ENCODE results near the gene SEMA3B.

SEMA3B gene

GRCh38 chr3:50289130-50289529 is 20.2 kb downstream of the SEMA3B start:
- Histone ChIP-seq H3K36me3 (ENCODE audit: insufficient read depth, low read length) (peaks cover 32% of the 10 kb centered on the region), H3K27me3 (ENCODE audit: insufficient read depth, low read length) (no peaks in the 10 kb centered on the region), H3K9me3 (ENCODE audit: low read length) (no peaks in the 10 kb centered on the region), H3K4me3 (ENCODE audit: low read length) (no peak overlapping the region), H2AFZ (ENCODE audit: low read depth, low read length) (no peak overlapping the region), H3K4me1 (ENCODE audit: insufficient read depth, low read length) (peaks cover 16% of the 10 kb centered on the region)

DNA sequence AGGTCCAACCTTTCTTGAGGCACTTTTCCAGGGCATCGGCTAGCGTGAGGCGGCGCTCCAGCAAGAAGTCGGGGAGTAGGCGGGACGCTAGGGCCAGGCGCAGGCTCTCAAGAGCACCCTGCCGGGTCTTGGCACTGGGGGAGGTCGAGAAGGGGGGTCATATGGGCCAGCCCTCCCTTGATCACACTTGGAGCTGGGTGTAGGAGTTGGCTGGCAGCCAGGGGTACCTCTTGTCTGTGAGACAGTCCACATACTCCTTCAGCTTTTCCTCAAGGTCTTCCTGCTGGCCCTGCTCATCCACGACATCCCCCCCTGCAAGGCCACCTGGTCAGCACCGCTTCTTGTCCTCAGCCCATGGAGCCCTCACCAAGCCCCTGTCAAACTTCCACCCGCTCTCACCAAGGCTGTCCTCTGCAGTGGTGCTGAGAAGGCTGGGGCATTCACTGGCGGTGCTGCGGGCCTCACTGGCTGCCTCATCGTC is 21.3 kb downstream of the SEMA3B start:
- Histone ChIP-seq H2AFZ (ENCODE audit: low read depth, low read length) (no peak overlapping the region), H3K9me3 (ENCODE audit: low read length) (no peaks in the 10 kb centered on the region), H3K4me1 (ENCODE audit: insufficient read depth, low read length) (peaks cover 16% of the 10 kb centered on the region), H3K4me3 (ENCODE audit: low read length) (no peak overlapping the region), H3K27me3 (ENCODE audit: insufficient read depth, low read length) (no peaks in the 10 kb centered on the region), H3K36me3 (ENCODE audit: insufficient read depth, low read length) (peaks cover 32% of the 10 kb centered on the region)

- H3K27me3 ChIP-seq (ENCODE audit: insufficient read depth, low read length) = no peaks in the 10 kb centered on the region
- H3K4me3 ChIP-seq (ENCODE audit: low read length) = peak within 1 kb of the TSS; percentile 93
- no peaks in the 10 kb centered on the region for H3K9me3 ChIP-seq (ENCODE audit: low read length)
- H3K36me3 ChIP-seq (ENCODE audit: insufficient read depth, low read length) = peaks cover 25% of the 10 kb centered on the region
- peaks cover 16% of the 10 kb centered on the region for H3K4me1 ChIP-seq (ENCODE audit: insufficient read depth, low read length)
- no peak within 1 kb of the TSS for H2AFZ ChIP-seq (ENCODE audit: low read depth, low read length)
These were observed 23.5 kb downstream of the SEMA3B start, which contains the start of gene IFRD2 for GRCh38 chr3:50292159-50293078. Gene IFRD2 (minus strand): TSS chr3:50292429. CDS start chr3:50292274, 155 bp downstream.

- H3K9me3 ChIP-seq (ENCODE audit: low read length) = no peaks in the 10 kb centered on the region
- no peaks in the 10 kb centered on the region for H3K27me3 ChIP-seq (ENCODE audit: insufficient read depth, low read length)
- peaks cover 18% of the 10 kb centered on the region for H3K36me3 ChIP-seq (ENCODE audit: insufficient read depth, low read length)
- peak overlapping the region; percentile 51 for H3K4me3 ChIP-seq (ENCODE audit: low read length)
- no peak overlapping the region for H2AFZ ChIP-seq (ENCODE audit: low read depth, low read length)
- peaks cover 18% of the 10 kb centered on the region for H3K4me1 ChIP-seq (ENCODE audit: insufficient read depth, low read length)
These were observed 24.3 kb downstream of the SEMA3B start for GRCh38 chr3:50293079-50293801.

DNA sequence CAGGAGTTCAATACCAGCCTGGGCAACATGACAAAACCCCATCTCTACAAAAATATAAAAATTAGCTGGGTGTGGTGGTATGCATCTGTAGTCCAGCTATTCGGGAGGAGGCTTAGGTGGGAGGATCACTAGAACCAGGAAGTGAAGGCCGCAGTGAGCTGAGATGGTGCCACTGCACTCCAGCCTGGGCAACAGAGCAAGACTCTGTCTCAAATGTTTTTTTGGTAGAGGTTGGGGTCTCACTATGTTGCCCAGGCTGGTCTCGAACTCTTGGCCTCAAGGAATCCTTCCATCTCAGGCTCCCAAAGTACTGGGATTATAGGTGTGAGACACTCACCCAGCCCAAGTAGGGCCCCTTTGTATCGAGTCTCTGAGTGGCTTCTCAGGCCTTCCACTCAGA is 25.1 kb downstream of the SEMA3B start:
- Histone ChIP-seq H3K4me1 (ENCODE audit: insufficient read depth, low read length) (peaks cover 21% of the 10 kb centered on the region), H3K9me3 (ENCODE audit: low read length) (no peaks in the 10 kb centered on the region), H2AFZ (ENCODE audit: low read depth, low read length) (no peak overlapping the region), H3K4me3 (ENCODE audit: low read length) (no peak overlapping the region), H3K27me3 (ENCODE audit: insufficient read depth, low read length) (no peaks in the 10 kb centered on the region), H3K36me3 (ENCODE audit: insufficient read depth, low read length) (peaks cover 10% of the 10 kb centered on the region)

DNA sequence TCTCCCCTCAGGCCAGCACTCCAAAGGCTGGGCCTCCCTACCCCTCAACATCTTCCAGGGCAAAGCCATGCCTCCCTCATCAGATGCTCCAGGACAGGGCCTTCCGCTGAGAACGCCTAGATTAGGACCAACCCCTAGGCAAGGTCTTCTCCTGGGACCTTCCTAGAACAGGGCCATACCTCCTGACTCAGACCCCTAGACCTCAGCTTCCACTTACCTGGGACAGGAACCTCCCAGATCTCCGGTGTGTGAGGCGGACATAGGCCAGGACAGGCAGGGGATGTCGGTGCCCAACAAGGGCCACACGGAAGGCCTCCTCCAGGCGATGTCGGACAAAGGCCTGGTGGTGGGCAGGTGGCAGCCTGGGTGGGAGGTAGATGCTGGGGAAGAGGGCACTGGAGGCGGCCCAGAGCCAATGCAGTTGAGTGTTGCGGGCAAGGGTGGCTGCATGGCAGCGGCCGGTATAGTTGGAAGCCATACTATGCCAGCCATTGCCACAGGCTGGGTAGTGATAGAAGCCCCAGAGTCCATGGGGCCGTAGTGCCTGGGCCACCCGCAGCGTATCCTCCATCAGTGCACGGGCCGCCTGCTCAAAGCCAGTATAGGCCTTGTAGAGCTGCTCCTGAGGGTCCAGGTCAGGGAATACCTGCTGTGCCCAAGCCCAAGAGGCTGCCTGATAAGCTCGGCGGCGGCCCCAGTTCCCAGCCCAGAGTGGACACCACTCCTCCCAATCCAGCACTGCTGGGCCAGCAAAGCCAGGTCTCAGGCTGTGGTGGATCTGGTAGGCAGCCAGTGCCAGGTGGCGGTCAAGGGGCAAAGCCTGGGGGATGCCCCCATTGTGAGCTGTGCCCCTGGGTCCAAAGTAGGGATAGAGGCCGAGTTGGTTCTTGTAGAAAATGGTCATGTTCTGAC is 25.8 kb downstream of the SEMA3B start:
- Histone ChIP-seq H2AFZ (ENCODE audit: low read depth, low read length) (no peak overlapping the region), H3K4me3 (ENCODE audit: low read length) (no peak overlapping the region), H3K36me3 (ENCODE audit: insufficient read depth, low read length) (peaks cover 3% of the 10 kb centered on the region), H3K9me3 (ENCODE audit: low read length) (no peaks in the 10 kb centered on the region), H3K4me1 (ENCODE audit: insufficient read depth, low read length) (peaks cover 23% of the 10 kb centered on the region), H3K27me3 (ENCODE audit: insufficient read depth, low read length) (no peaks in the 10 kb centered on the region)

- Histone ChIP-seq H3K36me3 (ENCODE audit: insufficient read depth, low read length) (no peaks in the 10 kb centered on the region), H3K27me3 (ENCODE audit: insufficient read depth, low read length) (no peaks in the 10 kb centered on the region), H2AFZ (ENCODE audit: low read depth, low read length) (no peak overlapping the region), H3K9me3 (ENCODE audit: low read length) (no peaks in the 10 kb centered on the region), H3K4me3 (ENCODE audit: low read length) (no peak overlapping the region), H3K4me1 (ENCODE audit: insufficient read depth, low read length) (peaks cover 30% of the 10 kb centered on the region)
These were observed 26.8 kb downstream of the SEMA3B start for GRCh38 chr3:50295553-50296431.

- no peaks in the 10 kb centered on the region for H3K9me3 ChIP-seq (ENCODE audit: low read length)
These were observed 27.9 kb downstream of the SEMA3B start for GRCh38 chr3:50296721-50297383.

DNA sequence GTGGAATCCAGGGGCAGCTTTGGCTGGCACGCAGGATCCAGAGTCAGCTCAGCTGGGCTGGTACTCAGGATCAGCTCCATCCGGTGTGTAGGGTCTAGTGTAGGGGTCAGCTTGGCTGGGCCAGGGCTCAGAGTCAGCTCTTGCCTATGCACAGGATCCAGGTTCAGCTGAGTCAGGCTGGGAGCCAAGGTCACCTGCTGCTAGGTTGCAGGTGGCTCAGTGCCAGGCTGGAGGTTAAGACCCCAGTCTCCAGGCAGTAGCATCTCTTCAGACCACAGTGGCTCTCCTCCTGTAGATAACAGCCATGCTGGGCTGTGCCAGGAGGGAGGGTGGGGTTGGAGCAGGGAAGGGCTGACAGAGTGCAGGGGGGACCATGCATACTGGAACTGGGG is 28.4 kb downstream of the SEMA3B start:
- H3K27me3 ChIP-seq (ENCODE audit: insufficient read depth, low read length) = no peaks in the 10 kb centered on the region
- no peak overlapping the region for H3K4me3 ChIP-seq (ENCODE audit: low read length)
- H3K9me3 ChIP-seq (ENCODE audit: low read length) = no peaks in the 10 kb centered on the region

More at GRCh38 chr3:50296721-50297383, 27.9 kb downstream of the SEMA3B start:
- no peaks in the 10 kb centered on the region for H3K36me3 ChIP-seq (ENCODE audit: insufficient read depth, low read length)
- H3K4me3 ChIP-seq (ENCODE audit: low read length) = no peak overlapping the region
- no peak overlapping the region for H2AFZ ChIP-seq (ENCODE audit: low read depth, low read length)
- no peaks in the 10 kb centered on the region for H3K27me3 ChIP-seq (ENCODE audit: insufficient read depth, low read length)
- H3K4me1 ChIP-seq (ENCODE audit: insufficient read depth, low read length) = peaks cover 21% of the 10 kb centered on the region

GRCh38 chr3:50297896-50298725 is 29.2 kb downstream of the SEMA3B start:
- Histone ChIP-seq H3K27me3 (ENCODE audit: insufficient read depth, low read length) (no peaks in the 10 kb centered on the region), H3K9me3 (ENCODE audit: low read length) (no peaks in the 10 kb centered on the region), H3K4me3 (ENCODE audit: low read length) (peak overlapping the region; percentile 63), H3K36me3 (ENCODE audit: insufficient read depth, low read length) (no peaks in the 10 kb centered on the region), H2AFZ (ENCODE audit: low read depth, low read length) (no peak overlapping the region), H3K4me1 (ENCODE audit: insufficient read depth, low read length) (peaks cover 16% of the 10 kb centered on the region)

More for the DNA sequence above, 28.4 kb downstream of the SEMA3B start:
- H3K36me3 ChIP-seq (ENCODE audit: insufficient read depth, low read length) = no peaks in the 10 kb centered on the region
- peaks cover 21% of the 10 kb centered on the region for H3K4me1 ChIP-seq (ENCODE audit: insufficient read depth, low read length)
- H2AFZ ChIP-seq (ENCODE audit: low read depth, low read length) = no peak overlapping the region
